Trophoblast cell (in vitro differentiated cells and primary cell): ENCODE measurements around the gene MYO15B.

Source experiments
- DNase-seq, 2 donors: peaks; one replicate each; pipeline ENCODE4 v3.0.0-alpha.2; 2016
- H2AFZ ChIP-seq: 2 replicates; pipeline ENCODE4 v1.6.1; 2013; ENCODE audit warnings: low read length, moderate library complexity, mild to moderate bottlenecking; ENCODE audit not compliant: insufficient read depth, poor library complexity
- H2AK5ac ChIP-seq: 2 replicates; pipeline ENCODE4 v1.6.1; 2013; ENCODE audit warnings: mild to moderate bottlenecking, low read length
- H2BK120ac ChIP-seq: 2 replicates; pipeline ENCODE4 v1.6.1; 2013; ENCODE audit warnings: low read length, mild to moderate bottlenecking, moderate library complexity; ENCODE audit not compliant: insufficient read depth, poor library complexity
- H2BK12ac ChIP-seq: 2 replicates; pipeline ENCODE4 v1.6.1; 2013; ENCODE audit warnings: mild to moderate bottlenecking, low read length, moderate library complexity
- H2BK5ac ChIP-seq: 2 replicates; pipeline ENCODE4 v1.6.1; 2013; ENCODE audit warnings: low read length, low read depth, moderate library complexity, mild to moderate bottlenecking; ENCODE audit not compliant: poor library complexity
- H3K14ac ChIP-seq: 2 replicates; pipeline ENCODE4 v1.6.1; 2013; ENCODE audit warnings: mild to moderate bottlenecking, low read length
- H3K18ac ChIP-seq: 2 replicates; pipeline ENCODE4 v1.6.1; 2013; ENCODE audit warnings: mild to moderate bottlenecking, low read length
- H3K23ac ChIP-seq: 2 replicates; pipeline ENCODE4 v1.6.1; 2013; ENCODE audit warnings: low read length
- H3K27ac ChIP-seq: 2 replicates; pipeline ENCODE4 v1.5.1; 2013; ENCODE audit warnings: low read depth, mild to moderate bottlenecking, inconsistent platforms, low read length, moderate library complexity
- H3K27me3 ChIP-seq: 2 replicates; pipeline ENCODE4 v1.6.1; 2013; ENCODE audit warnings: inconsistent platforms, mild to moderate bottlenecking, low read length, moderate library complexity; ENCODE audit not compliant: insufficient read depth
- H3K36me3 ChIP-seq, 2 experiments: 1 replicate in 1 of 2; 2 replicates in 1 of 2; pipeline ENCODE4 v1.6.1; 2013; ENCODE audit warnings: low read length in 2 of 2, mild to moderate bottlenecking in 2 of 2, moderate library complexity in 1 of 2; ENCODE audit not compliant: insufficient read depth in 2 of 2, control insufficient read depth in 1 of 2
- H3K4ac ChIP-seq: 2 replicates; pipeline ENCODE4 v1.6.1; 2013; ENCODE audit warnings: low read depth, mild to moderate bottlenecking, low read length, moderate library complexity
- H3K4me1 ChIP-seq, 2 experiments: 1 replicate in 1 of 2; 2 replicates in 1 of 2; pipeline ENCODE4 v1.6.1; 2013; ENCODE audit warnings: low read length in 2 of 2, mild to moderate bottlenecking in 2 of 2, moderate library complexity in 1 of 2; ENCODE audit not compliant: insufficient read depth in 2 of 2, control insufficient read depth in 1 of 2
- H3K4me2 ChIP-seq: 2 replicates; pipeline ENCODE4 v1.6.1; 2013; ENCODE audit warnings: inconsistent platforms, mild to moderate bottlenecking, low read length, moderate library complexity
- H3K4me3 ChIP-seq: 2 replicates; pipeline ENCODE4 v1.5.1; 2013; ENCODE audit warnings: mild to moderate bottlenecking, low read depth, low read length, inconsistent platforms
- H3K79me1 ChIP-seq: one replicate; pipeline ENCODE4 v1.6.1; 2013; ENCODE audit warnings: low read length
- H3K79me2 ChIP-seq: 2 replicates; pipeline ENCODE4 v1.6.1; 2013; ENCODE audit warnings: low read length, mild to moderate bottlenecking; ENCODE audit not compliant: control insufficient read depth, insufficient read depth, poor library complexity
- H3K9ac ChIP-seq: 2 replicates; pipeline ENCODE4 v1.6.1; 2013; ENCODE audit warnings: mild to moderate bottlenecking, low read length
- H3K9me3 ChIP-seq: 2 replicates; pipeline ENCODE4 v1.6.1; 2013; ENCODE audit warnings: low read depth, mild to moderate bottlenecking, control low read depth, inconsistent platforms, low read length; ENCODE audit not compliant: insufficient read depth
- H4K12ac ChIP-seq: 2 replicates; pipeline ENCODE4 v1.6.1; 2013; ENCODE audit warnings: low read depth, mild to moderate bottlenecking, low read length, moderate library complexity
- H4K8ac ChIP-seq: 2 replicates; pipeline ENCODE4 v1.6.1; 2013; ENCODE audit warnings: low read depth, mild to moderate bottlenecking, low read length, moderate library complexity
- H4K91ac ChIP-seq: one replicate; pipeline ENCODE4 v1.6.1; 2013; ENCODE audit warnings: low read depth, mild to moderate bottlenecking, low read length, moderate library complexity
- WGBS: extraction: QIAGEN DNeasy Blood & Tissue Kit; methylation state at CpG from one replicate; pipeline ENCODE4 v1.1.7; 2013; ENCODE audit warnings: missing lambda C conversion rate; ENCODE audit not compliant: insufficient read length, insufficient coverage; ENCODE audit errors: extremely low coverage; 5-methylcytosine and 5-hydroxymethylcytosine counted together

The MYO15B gene

GRCh38 chr17:75622771-75623273 lies 35.2 kb downstream of the MYO15B start:
- no peak overlapping the region for H2BK5ac ChIP-seq
- H2AK5ac ChIP-seq, result no peak overlapping the region
- no peak overlapping the region for H4K91ac ChIP-seq
- H3K9me3 ChIP-seq, result peaks cover 8% of the 10 kb centered on the region
- no peaks in the 10 kb centered on the region for H3K27me3 ChIP-seq
- no peak for DNase-seq
- no peak overlapping the region for H4K8ac ChIP-seq
- H3K9ac ChIP-seq, result no peak overlapping the region
- peaks cover 10% of the 10 kb centered on the region in 2 experiments for H3K36me3 ChIP-seq
- H4K12ac ChIP-seq, result no peak overlapping the region
- no peak overlapping the region for H3K14ac ChIP-seq
- no peak overlapping the region for H3K18ac ChIP-seq
- no peaks in the 10 kb centered on the region for H3K79me2 ChIP-seq
- H2BK120ac ChIP-seq, result no peak overlapping the region
- no peak overlapping the region for H3K4me3 ChIP-seq
- no CpG with 5 or more reads among the region's 15 CpGs for WGBS
- no peak overlapping the region for H3K27ac ChIP-seq
- H3K23ac ChIP-seq, result no peak overlapping the region
- no peak overlapping the region for H2BK12ac ChIP-seq
- H3K4ac ChIP-seq, result no peak overlapping the region
- H2AFZ ChIP-seq, result no peak overlapping the region
- no peak overlapping the region for H3K4me2 ChIP-seq
- H3K79me1 ChIP-seq, result no peaks in the 10 kb centered on the region
- no peaks in the 10 kb centered on the region for H3K4me1 ChIP-seq

- no peak overlapping the region for H3K14ac ChIP-seq
- peaks cover 8% of the 10 kb centered on the region for H3K9me3 ChIP-seq
- no peak overlapping the region for H4K8ac ChIP-seq
- no peak overlapping the region for H3K4me3 ChIP-seq
- peaks cover 10 to 13% of the 10 kb centered on the region in 2 experiments for H3K36me3 ChIP-seq
- H2AFZ ChIP-seq, result no peak overlapping the region
- no peaks in the 10 kb centered on the region for H3K4me1 ChIP-seq
- no peak overlapping the region for H3K23ac ChIP-seq
- no peak overlapping the region for H2BK12ac ChIP-seq
- no peak overlapping the region for H3K4me2 ChIP-seq
- no peak overlapping the region for H4K91ac ChIP-seq
- no peak overlapping the region for H3K9ac ChIP-seq
- H2BK120ac ChIP-seq, result no peak overlapping the region
- no peak overlapping the region for H2AK5ac ChIP-seq
- no peak overlapping the region for H3K4ac ChIP-seq
- H3K79me2 ChIP-seq, result no peaks in the 10 kb centered on the region
- no peak overlapping the region for H3K27ac ChIP-seq
- no CpG with 5 or more reads among the region's 9 CpGs for WGBS
- no peaks in the 10 kb centered on the region for H3K27me3 ChIP-seq
- H3K79me1 ChIP-seq, result no peaks in the 10 kb centered on the region
- no peak overlapping the region for H4K12ac ChIP-seq
- H2BK5ac ChIP-seq, result no peak overlapping the region
- H3K18ac ChIP-seq, result no peak overlapping the region
- peak in 1 of 2 donors; percentile 58 for DNase-seq
These were observed 35.8 kb downstream of the MYO15B start for GRCh38 chr17:75623386-75623785.

- H3K9ac ChIP-seq, result no peak overlapping the region
- H3K79me1 ChIP-seq, result no peaks in the 10 kb centered on the region
- H3K4ac ChIP-seq, result no peak overlapping the region
- no peak overlapping the region for H3K23ac ChIP-seq
- H3K14ac ChIP-seq, result no peak overlapping the region
- no peaks in the 10 kb centered on the region for H3K79me2 ChIP-seq
- no peak overlapping the region for H2BK5ac ChIP-seq
- H3K4me3 ChIP-seq, result no peak overlapping the region
- H4K12ac ChIP-seq, result no peak overlapping the region
- no peak overlapping the region for H3K18ac ChIP-seq
- H4K8ac ChIP-seq, result no peak overlapping the region
- H3K4me1 ChIP-seq, result no peaks in the 10 kb centered on the region
- no peak overlapping the region for H3K27ac ChIP-seq
- H2BK12ac ChIP-seq, result no peak overlapping the region
- peaks cover 8% of the 10 kb centered on the region for H3K9me3 ChIP-seq
- peaks cover 13% of the 10 kb centered on the region in 2 experiments for H3K36me3 ChIP-seq
- H2BK120ac ChIP-seq, result no peak overlapping the region
- no CpG with 5 or more reads among the region's 12 CpGs for WGBS
- no peak overlapping the region for H2AK5ac ChIP-seq
- H4K91ac ChIP-seq, result no peak overlapping the region
- no peak overlapping the region for H3K4me2 ChIP-seq
- H2AFZ ChIP-seq, result no peak overlapping the region
- no peak for DNase-seq
- H3K27me3 ChIP-seq, result no peaks in the 10 kb centered on the region
These were observed 36.4 kb downstream of the MYO15B start for GRCh38 chr17:75624021-75624420.

GRCh38 chr17:75624714-75625345 lies 37.2 kb downstream of the MYO15B start:
- DNase-seq, result no peak
- Histone ChIP-seq H3K4me2 (no peak overlapping the region), H3K14ac (no peak overlapping the region), H2BK12ac (no peak overlapping the region), H3K79me1 (no peaks in the 10 kb centered on the region), H3K4me3 (no peak overlapping the region), H2AK5ac (no peak overlapping the region), H2AFZ (no peak overlapping the region), H3K27me3 (no peaks in the 10 kb centered on the region), H2BK5ac (no peak overlapping the region), H3K79me2 (no peaks in the 10 kb centered on the region), H3K18ac (no peak overlapping the region), H3K36me3 (peaks cover 13% of the 10 kb centered on the region in 2 experiments), H2BK120ac (no peak overlapping the region), H3K4ac (no peak overlapping the region), H4K12ac (no peak overlapping the region), H4K91ac (no peak overlapping the region), H3K27ac (no peak overlapping the region), H3K23ac (no peak overlapping the region), H3K9ac (no peak overlapping the region), H3K4me1 (no peaks in the 10 kb centered on the region), H4K8ac (no peak overlapping the region), H3K9me3 (peaks cover 10% of the 10 kb centered on the region)
- WGBS, result no CpG with 5 or more reads among the region's 23 CpGs
